Measurements from ENCODE around the gene IGFALS.

The IGFALS gene

DNA sequence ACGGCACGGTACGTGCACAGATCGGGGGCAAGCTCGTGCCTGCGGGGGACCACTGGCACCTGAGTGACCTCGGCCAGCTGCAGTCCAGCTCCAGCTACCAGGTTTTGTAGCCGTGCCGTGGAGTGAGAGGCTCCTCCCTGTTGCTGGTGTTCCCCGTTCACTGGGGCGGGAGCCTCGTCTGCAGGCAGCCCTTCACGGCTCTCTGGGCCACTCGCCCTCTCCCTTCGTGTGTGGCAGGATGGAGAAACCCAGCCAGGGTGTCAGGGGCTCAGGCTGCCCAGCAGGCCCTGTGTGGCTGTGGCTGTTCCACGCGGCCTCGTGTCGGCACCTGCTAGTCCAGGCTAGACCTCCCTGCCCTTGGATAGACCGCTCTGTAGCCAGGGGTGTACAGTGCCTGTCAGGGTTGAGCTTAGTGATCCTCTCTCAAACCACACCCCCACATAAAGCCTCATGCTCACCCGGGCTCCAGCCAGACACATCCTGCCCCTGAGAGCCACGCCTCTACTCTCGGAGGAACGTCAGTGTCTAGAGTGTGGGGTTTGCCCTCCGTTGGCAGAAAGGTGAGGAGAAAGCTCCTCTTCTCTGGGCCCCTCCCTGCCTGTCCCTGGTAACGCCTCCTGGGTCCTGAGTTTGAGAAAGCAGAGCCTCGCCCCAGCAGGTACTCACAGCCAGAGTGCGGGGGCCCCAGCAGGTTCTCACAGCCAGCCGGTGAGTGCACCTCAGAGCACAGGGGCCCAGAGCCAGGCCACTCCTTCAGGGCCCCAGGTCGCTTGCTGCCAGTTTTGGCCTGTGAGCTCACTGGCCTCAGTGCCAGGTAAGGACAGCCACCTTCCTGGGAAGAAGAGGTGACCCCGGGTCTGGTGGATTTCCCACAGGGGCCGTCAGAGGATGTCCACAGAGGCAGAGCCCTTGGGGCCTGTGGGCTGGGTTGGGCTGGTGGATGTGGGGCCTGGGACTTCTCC, 49.8 kb downstream of the IGFALS start:
- DNase-seq = no peak

- DNase-seq = no peak
These were observed 51.8 kb downstream of the IGFALS start for GRCh38 chr16:1741553-1742165.

DNA sequence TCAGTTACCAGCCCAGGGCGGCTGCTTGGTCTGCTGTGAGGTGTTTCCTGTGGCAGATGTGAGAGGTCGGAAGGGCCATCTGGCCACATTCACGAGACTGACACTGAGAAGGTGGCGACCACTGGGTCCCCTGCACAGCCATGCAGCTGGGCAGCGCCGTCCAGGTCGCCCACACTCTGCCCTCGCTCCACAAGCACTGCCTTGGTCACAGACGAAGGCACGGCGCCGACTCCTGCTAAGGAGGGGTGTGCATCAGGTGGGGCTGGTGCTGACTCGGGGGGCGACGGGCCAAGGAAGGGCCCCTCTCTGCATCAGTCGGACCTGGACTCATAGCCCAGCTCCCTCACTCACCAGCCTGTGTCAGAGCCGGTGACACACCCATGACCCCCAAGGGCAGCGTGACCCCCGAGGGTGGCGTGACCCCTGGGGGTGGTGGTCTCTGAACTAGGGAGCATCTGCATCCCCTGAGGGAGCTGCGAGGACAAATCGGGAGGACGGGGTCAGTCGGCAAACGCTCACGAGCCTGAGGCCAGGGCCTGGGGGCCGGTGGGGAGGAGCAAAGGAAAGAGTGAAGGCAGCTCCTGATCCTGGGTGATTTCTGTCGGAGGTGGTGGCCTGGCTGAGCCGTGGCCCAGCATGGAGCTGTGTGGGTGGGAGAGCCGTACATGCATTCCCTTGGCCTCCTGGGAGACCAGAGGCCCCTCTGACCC, 52.6 kb downstream of the IGFALS start:
- no peak for DNase-seq
